ENCODE results near the gene RBBP8NL.

The RBBP8NL gene

GRCh38 chr20:62409086-62409853 lies 18.1 kb downstream of the RBBP8NL start:
- DNase-seq (ENCODE audit: extremely low read depth in 1 of 2, low read depth in 1 of 2), result no peak

- DNase-seq (ENCODE audit: extremely low read depth in 1 of 2, low read depth in 1 of 2), result no peak
These were observed 18.7 kb downstream of the RBBP8NL start for GRCh38 chr20:62408640-62409039.

GRCh38 chr20:62408055-62408454 lies 19.3 kb downstream of the RBBP8NL start:
- DNase-seq (ENCODE audit: extremely low read depth in 1 of 2, low read depth in 1 of 2), result no peak

- peak; percentile 82 to 85 for DNase-seq (ENCODE audit: extremely low read depth in 1 of 2, low read depth in 1 of 2)
These were observed 19.9 kb downstream of the RBBP8NL start, which contains the start of gene CABLES2 for GRCh38 chr20:62407221-62407992. TSS of gene CABLES2 (minus strand) at chr20:62407285. CDS start at chr20:62407276, 9 bp downstream.

GRCh38 chr20:62406635-62407176 lies 20.6 kb downstream of the RBBP8NL start:
- no peak for DNase-seq (ENCODE audit: extremely low read depth in 1 of 2, low read depth in 1 of 2)

- DNase-seq (ENCODE audit: extremely low read depth in 1 of 2, low read depth in 1 of 2), result no peak
These were observed 21.3 kb downstream of the RBBP8NL start for GRCh38 chr20:62405981-62406513.

- no peak for DNase-seq (ENCODE audit: extremely low read depth in 1 of 2, low read depth in 1 of 2)
These were observed 22.0 kb downstream of the RBBP8NL start for GRCh38 chr20:62405108-62405980.

- DNase-seq (ENCODE audit: extremely low read depth in 1 of 2, low read depth in 1 of 2), result no peak
These were observed 22.6 kb downstream of the RBBP8NL start for GRCh38 chr20:62404761-62405107.

- DNase-seq (ENCODE audit: extremely low read depth in 1 of 2, low read depth in 1 of 2), result no peak
These were observed 23.1 kb downstream of the RBBP8NL start for GRCh38 chr20:62404112-62404665.

- DNase-seq (ENCODE audit: extremely low read depth in 1 of 2, low read depth in 1 of 2), result no peak
These were observed 24.0 kb downstream of the RBBP8NL start for GRCh38 chr20:62403331-62403730.

- no peak for DNase-seq (ENCODE audit: extremely low read depth in 1 of 2, low read depth in 1 of 2)
These were observed 24.7 kb downstream of the RBBP8NL start for GRCh38 chr20:62402456-62403150.

GRCh38 chr20:62401331-62401779 lies 26.0 kb downstream of the RBBP8NL start:
- no peak for DNase-seq (ENCODE audit: extremely low read depth in 1 of 2, low read depth in 1 of 2)

- no peak for DNase-seq (ENCODE audit: extremely low read depth in 1 of 2, low read depth in 1 of 2)
These were observed 26.8 kb downstream of the RBBP8NL start for GRCh38 chr20:62400541-62400940.

- no peak for DNase-seq (ENCODE audit: extremely low read depth in 1 of 2, low read depth in 1 of 2)
These were observed 27.3 kb downstream of the RBBP8NL start for GRCh38 chr20:62400021-62400420.

GRCh38 chr20:62398120-62398821 lies 29.1 kb downstream of the RBBP8NL start:
- DNase-seq (ENCODE audit: extremely low read depth in 1 of 2, low read depth in 1 of 2), result no peak

GRCh38 chr20:62396367-62397239 lies 30.7 kb downstream of the RBBP8NL start:
- no peak for DNase-seq (ENCODE audit: extremely low read depth in 1 of 2, low read depth in 1 of 2)

- no peak for DNase-seq (ENCODE audit: extremely low read depth in 1 of 2, low read depth in 1 of 2)
These were observed 31.8 kb downstream of the RBBP8NL start for GRCh38 chr20:62395311-62396242.

Data from stimulated activated CD8-positive, alpha-beta memory T cell treated with anti-CD3 and anti-CD28 coated beads, Interleukin-7, amount 100 ng/mL, for 48 hours (primary cell).